ENCODE results near the gene AGBL1.

GRCh38 chr15:86929461-86929860, 849.8 kb downstream of the AGBL1 start:
- no peak for TF ChIP-seq EZH2 (IDR thresholded peaks at IDR 0.05; ENCODE audit: insufficient read depth, low read length)
- TF ChIP-seq CTCF (IDR thresholded peaks at IDR 0.05; ENCODE audit: insufficient read depth, low read depth, low read length) = no peak
